ENCODE data around the gene CPSF3.

CPSF3 gene

DNA sequence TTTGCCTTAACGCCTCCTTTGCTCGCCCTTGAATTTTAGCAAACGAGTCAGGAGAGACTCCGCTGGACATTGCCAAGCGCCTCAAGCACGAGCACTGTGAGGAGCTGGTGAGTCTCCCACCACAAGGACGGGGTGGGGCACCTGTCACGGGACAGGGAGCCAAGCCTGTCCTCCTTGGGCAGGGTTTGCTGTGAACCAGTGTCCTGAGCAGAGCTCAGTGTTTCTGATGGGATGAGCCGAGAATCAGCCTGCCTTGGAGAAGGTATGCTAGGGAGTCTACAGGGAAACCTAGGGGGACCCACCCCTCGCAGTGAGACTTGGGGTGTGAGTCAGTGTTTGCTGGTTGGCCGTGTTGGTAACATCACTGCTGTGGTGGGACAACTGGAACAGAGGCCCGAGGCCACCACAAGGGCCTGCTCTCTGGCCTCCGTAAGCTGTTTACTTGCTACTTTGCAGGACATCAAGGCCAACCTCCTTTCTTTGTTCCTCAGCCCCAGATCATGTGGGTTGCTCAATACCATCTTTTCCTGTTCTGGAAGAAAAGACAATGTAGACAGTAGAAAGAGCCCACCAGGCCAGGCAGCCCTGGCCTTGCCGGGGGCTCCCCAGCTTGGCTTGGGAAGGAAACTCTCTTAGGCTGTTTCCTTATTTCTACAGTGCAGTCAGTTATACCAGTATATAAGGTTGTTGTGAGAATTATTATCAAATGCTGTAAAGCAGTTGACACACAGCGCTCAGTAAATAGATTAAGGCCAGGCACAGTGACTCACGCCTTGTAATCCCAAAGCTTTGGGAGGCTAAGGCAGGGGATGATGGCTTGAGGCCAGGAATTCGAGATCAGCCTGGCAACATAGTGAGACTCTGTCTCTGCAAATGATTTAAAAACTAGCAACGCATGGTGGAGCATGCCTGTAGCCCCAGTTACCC lies 42.5 kb upstream of the CPSF3 start:
- TF ChIP-seq, protein P1, sequence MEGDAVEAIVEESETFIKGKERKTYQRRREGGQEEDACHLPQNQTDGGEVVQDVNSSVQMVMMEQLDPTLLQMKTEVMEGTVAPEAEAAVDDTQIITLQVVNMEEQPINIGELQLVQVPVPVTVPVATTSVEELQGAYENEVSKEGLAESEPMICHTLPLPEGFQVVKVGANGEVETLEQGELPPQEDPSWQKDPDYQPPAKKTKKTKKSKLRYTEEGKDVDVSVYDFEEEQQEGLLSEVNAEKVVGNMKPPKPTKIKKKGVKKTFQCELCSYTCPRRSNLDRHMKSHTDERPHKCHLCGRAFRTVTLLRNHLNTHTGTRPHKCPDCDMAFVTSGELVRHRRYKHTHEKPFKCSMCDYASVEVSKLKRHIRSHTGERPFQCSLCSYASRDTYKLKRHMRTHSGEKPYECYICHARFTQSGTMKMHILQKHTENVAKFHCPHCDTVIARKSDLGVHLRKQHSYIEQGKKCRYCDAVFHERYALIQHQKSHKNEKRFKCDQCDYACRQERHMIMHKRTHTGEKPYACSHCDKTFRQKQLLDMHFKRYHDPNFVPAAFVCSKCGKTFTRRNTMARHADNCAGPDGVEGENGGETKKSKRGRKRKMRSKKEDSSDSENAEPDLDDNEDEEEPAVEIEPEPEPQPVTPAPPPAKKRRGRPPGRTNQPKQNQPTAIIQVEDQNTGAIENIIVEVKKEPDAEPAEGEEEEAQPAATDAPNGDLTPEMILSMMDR (IDR thresholded peaks at IDR 0.05): no peak
- Histone ChIP-seq H3K27ac (peak overlapping the region; percentile 56 to 75), H3K4me3 (no peak overlapping the region)
- no peak for DNase-seq (ENCODE audit: low spot score)

DNA sequence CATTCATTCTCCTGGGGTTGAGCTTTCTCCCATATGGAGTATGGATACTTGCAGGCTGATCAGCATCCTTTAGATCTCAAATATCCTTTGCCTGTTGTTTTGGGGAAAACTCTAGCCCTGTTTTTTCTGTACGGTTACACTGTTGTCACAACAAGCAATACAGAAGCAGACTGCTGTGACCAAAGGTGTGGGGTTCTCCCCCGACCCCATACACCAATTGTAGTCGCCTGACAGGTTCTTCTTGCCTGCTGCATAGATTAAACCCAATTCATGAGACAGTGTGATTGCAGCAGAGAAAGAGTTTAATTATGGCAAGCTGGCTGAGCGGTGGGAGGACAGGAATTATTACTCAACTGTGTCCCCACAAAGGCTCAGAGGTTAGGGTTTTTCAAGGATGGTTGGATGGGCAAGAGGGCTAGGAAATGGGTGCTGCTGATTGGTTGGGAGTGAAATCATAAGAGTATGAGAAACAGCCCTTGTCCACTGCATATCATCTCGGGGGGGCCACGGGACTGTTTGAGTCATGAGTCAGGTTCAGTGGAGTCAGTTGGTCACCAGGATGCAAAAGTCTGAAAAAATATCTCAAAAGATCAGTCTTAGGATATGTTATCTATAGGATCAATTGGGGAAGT lies 40.7 kb upstream of the CPSF3 start:
- peak overlapping the region in 1 of 2 donors; percentile 0 for H3K27ac ChIP-seq
- TF ChIP-seq, protein P1 (IDR thresholded peaks at IDR 0.05): no peak
- no peak overlapping the region for H3K4me3 ChIP-seq
- DNase-seq (ENCODE audit: low spot score): no peak

DNA sequence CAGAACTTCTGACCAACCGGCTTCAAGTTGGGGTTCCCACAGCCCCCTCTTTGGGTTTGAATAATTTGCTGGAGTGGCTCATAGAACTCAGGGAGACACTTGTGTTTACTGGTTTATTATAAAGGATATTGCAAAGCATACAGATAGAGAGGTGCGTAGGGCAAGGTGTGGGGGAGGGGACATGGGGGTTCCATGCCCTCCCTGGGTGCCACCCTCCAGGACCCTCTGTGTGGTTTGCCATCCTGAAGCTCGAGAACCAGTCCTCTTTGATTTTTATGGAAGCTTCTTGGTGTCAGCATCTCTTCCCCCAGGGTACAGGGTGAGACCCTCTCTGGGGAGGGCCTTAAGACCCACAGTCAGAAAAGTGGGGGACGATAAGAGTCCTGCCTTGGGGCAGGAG lies 38.9 kb upstream of the CPSF3 start:
- Histone ChIP-seq H3K27ac (no peak overlapping the region), H3K4me3 (no peak overlapping the region)
- no peak for DNase-seq (ENCODE audit: low spot score)
- TF ChIP-seq, protein P1 (IDR thresholded peaks at IDR 0.05): no peak

DNA sequence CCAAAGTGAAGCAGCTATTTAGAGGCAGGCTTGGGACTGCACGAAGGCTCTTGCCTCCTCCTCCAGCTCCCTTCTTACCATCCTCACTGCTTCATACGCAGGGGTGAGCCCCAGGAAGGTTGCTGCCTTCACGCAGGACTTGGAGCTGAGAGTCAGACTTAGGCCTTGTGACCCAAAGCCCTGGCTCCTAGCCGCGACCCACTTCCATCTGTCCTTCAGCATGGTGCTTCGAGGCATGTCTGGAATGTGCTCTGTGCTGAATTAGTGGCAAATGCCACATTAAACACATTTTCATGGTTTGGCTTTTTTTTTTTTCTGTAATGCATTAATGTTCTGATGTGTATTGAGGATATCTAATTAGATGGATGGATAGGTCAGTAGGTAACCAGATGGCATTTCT lies 37.6 kb upstream of the CPSF3 start:
- DNase-seq (ENCODE audit: low spot score): no peak
- H3K27ac ChIP-seq: no peak overlapping the region

DNA sequence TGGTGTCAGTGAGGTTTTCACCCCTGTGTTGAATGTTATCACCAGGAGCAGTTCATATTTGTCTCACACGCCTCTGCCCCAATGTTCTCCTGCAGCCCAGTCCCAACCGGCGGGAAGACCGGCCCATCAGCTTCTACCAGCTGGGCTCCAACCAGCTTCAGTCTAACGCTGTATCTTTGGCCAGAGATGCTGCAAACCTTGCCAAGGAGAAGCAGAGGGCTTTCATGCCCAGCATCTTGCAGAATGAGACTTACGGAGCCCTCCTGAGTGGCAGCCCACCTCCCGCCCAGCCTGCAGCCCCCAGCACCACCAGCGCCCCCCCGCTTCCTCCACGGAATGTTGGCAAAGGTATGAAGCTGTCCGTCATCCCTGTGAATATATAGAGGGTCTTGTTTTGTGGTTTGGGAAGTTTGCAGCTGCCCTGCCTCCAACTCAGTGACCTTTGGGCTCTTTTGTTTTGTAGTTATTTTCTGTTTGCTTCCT lies 35.2 kb upstream of the CPSF3 start:
- no peak overlapping the region for H3K4me3 ChIP-seq
- TF ChIP-seq, protein P1 (IDR thresholded peaks at IDR 0.05): no peak
- H3K27ac ChIP-seq: peak overlapping the region in 1 of 2 donors; percentile 67
- no peak for DNase-seq (ENCODE audit: low spot score)

More for the DNA sequence above, 37.6 kb upstream of the CPSF3 start:
- TF ChIP-seq, protein P1 (IDR thresholded peaks at IDR 0.05): no peak
- H3K4me3 ChIP-seq: no peak overlapping the region

DNA sequence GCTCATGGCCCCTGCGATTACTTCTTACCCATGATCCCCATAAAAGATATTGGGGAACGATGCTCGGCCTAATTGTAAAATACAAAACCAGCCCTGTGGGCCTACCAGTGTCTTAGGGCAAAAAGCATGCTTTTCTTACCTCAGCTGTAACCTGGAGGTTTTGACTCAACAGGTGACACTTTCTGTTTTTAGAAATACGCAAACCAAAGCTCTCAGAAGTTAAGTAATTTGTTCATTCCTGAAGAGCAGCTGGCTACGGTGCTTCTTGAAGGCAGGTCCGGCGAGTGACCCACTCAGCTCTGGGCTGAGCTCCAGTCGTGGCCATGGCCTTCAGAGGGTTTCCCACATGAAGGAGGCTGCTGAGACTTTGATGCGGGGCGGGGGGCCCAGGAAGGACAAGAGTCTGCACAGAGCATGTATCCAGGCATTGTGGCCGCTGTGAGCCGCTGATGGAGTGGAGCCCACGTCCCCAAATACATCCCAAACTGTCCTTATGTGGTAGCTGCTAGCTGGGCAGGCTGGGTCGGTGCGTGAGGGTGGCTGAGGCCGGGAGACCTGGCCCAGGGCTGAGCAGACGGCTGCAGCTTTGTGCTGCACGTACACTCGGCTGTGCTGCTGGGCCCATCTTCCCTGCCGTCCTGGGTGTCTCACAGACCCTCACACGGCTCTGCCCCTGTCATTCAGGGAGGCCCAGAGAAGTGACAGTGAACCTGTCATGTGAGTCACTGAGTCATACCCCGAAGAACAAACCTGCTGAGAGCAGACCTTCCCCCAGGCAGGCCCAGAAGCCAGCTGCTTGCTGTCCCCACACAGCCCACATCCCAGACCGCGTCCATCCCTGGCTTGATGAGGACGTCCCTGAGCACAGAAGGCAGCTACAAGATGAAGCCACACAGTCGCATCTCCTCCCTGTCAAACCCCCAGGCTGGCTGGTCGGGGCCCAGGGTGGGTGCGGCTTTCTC lies 34.2 kb upstream of the CPSF3 start:
- TF ChIP-seq, protein P1 (IDR thresholded peaks at IDR 0.05): no peak
- DNase-seq (ENCODE audit: low spot score): no peak
- Histone ChIP-seq H3K27ac (no peak overlapping the region), H3K4me3 (no peak overlapping the region)

All from coronary artery (tissue), 2 donors.